Measurements from ENCODE around the gene USP19.

USP19 gene

DNA sequence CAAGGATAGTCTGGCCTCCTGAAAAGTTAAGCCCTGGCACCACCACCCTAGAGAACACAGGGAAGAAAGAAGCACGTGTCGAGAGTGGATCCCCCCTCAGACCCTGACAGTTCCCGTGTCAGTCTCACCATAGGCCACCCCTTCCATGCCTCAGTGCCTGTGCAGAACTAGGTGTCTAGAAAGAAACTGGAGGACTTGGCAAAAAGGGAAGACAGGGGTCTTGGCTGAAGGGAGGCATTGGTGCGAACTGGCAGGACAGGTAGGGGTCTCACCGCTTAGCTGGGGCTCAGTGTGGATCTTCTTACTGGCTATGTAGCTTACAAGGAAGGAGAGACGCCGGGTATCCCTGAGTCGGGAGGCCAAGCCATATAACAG lies 16.6 kb downstream of the USP19 start:
- Histone ChIP-seq H3K79me2 (ENCODE audit: low read length) (peaks cover 22% of the 10 kb centered on the region), H3K4me1 (ENCODE audit: low read length) (0 out of 2 replicates have a peak, but pooled peaks cover 5% of the 10 kb centered on the region), H2AFZ (ENCODE audit: low read length) (peak overlapping the region; percentile 86), H3K27me3 (replicated peaks; ENCODE audit: insufficient read depth, low read length) (no peaks in the 10 kb centered on the region), H3F3A (ENCODE audit: insufficient read depth, low read length) (peaks cover 4% of the 10 kb centered on the region; the same call in 1 of the 2 replicates), H3K36me3 (replicated peaks; ENCODE audit: insufficient read depth, low read length) (no peaks in the 10 kb centered on the region), H3K9me3 (replicated peaks; ENCODE audit: insufficient read depth, low read length) (no peaks in the 10 kb centered on the region), H4K20me1 (ENCODE audit: insufficient read depth, low read length) (no peaks in the 10 kb centered on the region), H3K9ac (ENCODE audit: low read length) (peak overlapping the region; percentile 88), H3K9me2 (replicated peaks; ENCODE audit: insufficient read depth, low read length) (no peaks in the 10 kb centered on the region), H3K27ac (ENCODE audit: low read length) (peak overlapping the region; percentile 38; the same call in 1 of the 2 replicates), H3K4me3 (ENCODE audit: low read length) (peak overlapping the region; percentile 84), H3K4me2 (ENCODE audit: low read depth, low read length) (peak overlapping the region; percentile 79)
- no peak for DNase-seq
- no peak for TF ChIP-seq EZH2phosphoT487 (IDR thresholded peaks at IDR 0.05; ENCODE audit: low read length)
- TF ChIP-seq EZH2 (optimal IDR thresholded peaks at IDR 0.05; ENCODE audit: low read depth, low read length): no peak
- TF ChIP-seq, protein P1, sequence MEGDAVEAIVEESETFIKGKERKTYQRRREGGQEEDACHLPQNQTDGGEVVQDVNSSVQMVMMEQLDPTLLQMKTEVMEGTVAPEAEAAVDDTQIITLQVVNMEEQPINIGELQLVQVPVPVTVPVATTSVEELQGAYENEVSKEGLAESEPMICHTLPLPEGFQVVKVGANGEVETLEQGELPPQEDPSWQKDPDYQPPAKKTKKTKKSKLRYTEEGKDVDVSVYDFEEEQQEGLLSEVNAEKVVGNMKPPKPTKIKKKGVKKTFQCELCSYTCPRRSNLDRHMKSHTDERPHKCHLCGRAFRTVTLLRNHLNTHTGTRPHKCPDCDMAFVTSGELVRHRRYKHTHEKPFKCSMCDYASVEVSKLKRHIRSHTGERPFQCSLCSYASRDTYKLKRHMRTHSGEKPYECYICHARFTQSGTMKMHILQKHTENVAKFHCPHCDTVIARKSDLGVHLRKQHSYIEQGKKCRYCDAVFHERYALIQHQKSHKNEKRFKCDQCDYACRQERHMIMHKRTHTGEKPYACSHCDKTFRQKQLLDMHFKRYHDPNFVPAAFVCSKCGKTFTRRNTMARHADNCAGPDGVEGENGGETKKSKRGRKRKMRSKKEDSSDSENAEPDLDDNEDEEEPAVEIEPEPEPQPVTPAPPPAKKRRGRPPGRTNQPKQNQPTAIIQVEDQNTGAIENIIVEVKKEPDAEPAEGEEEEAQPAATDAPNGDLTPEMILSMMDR (IDR thresholded peaks at IDR 0.05; ENCODE audit: low read length): no peak

DNA sequence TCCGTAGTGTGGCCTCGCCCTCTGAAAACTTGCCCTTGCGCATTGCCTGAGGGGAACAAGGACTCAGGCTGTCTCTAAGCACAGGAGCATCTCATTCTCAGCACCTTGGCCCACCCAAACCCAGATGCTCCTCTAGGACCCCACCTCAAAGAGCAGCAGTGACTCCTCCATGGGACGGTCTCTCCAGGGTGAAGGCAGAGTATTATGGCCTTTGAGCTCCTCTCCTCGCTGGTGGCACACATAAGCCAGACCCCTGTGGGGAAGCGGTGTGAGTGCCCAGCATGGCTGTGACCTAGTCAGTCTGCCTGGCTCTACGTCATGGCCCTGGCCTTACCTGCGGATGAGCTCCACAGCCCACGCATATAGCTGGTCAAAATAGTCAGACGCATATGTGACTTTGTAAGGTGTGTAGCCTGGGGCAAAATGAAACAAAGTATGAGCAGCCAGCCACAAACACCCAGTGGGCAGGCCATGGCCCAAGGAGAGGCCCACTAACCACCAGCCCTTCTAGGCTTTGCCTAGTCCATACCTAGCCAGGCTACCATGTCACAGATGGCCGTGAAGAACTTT lies 20.5 kb downstream of the USP19 start:
- Histone ChIP-seq H2AFZ (ENCODE audit: low read length) (no peak overlapping the region), H3K4me3 (ENCODE audit: low read length) (no peak overlapping the region), H3K4me1 (ENCODE audit: low read length) (0 out of 2 replicates have a peak, but pooled peaks cover 5% of the 10 kb centered on the region), H3K79me2 (ENCODE audit: low read length) (peaks cover 22% of the 10 kb centered on the region), H4K20me1 (ENCODE audit: insufficient read depth, low read length) (no peaks in the 10 kb centered on the region), H3K9me2 (replicated peaks; ENCODE audit: insufficient read depth, low read length) (no peaks in the 10 kb centered on the region), H3F3A (ENCODE audit: insufficient read depth, low read length) (peaks cover 5% of the 10 kb centered on the region), H3K4me2 (ENCODE audit: low read depth, low read length) (no peak overlapping the region), H3K27ac (ENCODE audit: low read length) (no peak overlapping the region), H3K9me3 (replicated peaks; ENCODE audit: insufficient read depth, low read length) (no peaks in the 10 kb centered on the region), H3K36me3 (replicated peaks; ENCODE audit: insufficient read depth, low read length) (no peaks in the 10 kb centered on the region), H3K9ac (ENCODE audit: low read length) (no peak overlapping the region), H3K27me3 (replicated peaks; ENCODE audit: insufficient read depth, low read length) (no peaks in the 10 kb centered on the region)
- TF ChIP-seq, protein P1 (IDR thresholded peaks at IDR 0.05; ENCODE audit: low read length): no peak
- TF ChIP-seq EZH2phosphoT487 (IDR thresholded peaks at IDR 0.05; ENCODE audit: low read length) (no peak), EZH2 (optimal IDR thresholded peaks at IDR 0.05; ENCODE audit: low read depth, low read length) (no peak)
- no peak for DNase-seq

DNA sequence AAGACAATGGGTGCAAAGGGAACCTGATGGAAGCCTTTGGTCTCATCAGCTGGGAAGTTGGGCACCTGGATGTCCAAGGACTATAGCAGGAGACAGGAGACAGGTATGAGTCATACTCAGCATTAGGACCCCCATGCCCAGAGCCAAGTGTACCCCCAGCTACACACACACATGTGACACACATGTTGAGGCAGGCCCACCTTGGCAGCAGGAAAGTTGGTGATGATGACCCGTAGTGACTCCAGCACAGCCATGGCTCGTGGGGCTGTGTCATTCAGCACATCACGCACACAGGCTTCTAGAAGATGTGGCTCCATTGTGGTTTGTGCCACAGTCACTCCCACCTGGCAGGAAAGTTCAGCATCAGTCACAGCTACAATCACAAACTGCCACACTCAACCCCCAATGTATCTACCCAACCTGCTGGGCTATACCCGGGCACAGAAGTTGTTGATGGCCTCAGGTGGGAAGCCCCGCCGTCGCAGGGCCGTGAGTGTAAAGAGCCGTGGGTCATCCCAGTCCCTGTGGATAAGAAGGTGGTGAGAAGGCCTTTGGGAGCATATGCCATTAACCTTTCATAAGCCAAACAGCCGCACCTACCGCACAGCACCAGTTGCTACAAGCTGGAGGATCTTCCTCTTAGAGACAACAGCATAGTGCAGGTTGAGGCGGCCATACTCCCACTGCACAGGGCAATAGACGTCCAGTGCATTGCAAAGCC lies 21.6 kb downstream of the USP19 start:
- H3K9ac ChIP-seq (ENCODE audit: low read length): no peak overlapping the region
- H3K27ac ChIP-seq (ENCODE audit: low read length): no peak overlapping the region
- H3K9me2 ChIP-seq (replicated peaks; ENCODE audit: insufficient read depth, low read length): no peaks in the 10 kb centered on the region
- peaks cover 18% of the 10 kb centered on the region for H3K79me2 ChIP-seq (ENCODE audit: low read length)
- H4K20me1 ChIP-seq (ENCODE audit: insufficient read depth, low read length): no peaks in the 10 kb centered on the region
- H2AFZ ChIP-seq (ENCODE audit: low read length): no peak overlapping the region
- TF ChIP-seq, protein P1 (IDR thresholded peaks at IDR 0.05; ENCODE audit: low read length): no peak
- TF ChIP-seq EZH2 (optimal IDR thresholded peaks at IDR 0.05; ENCODE audit: low read depth, low read length) (no peak), EZH2phosphoT487 (IDR thresholded peaks at IDR 0.05; ENCODE audit: low read length) (no peak)
- H3K27me3 ChIP-seq (replicated peaks; ENCODE audit: insufficient read depth, low read length): no peaks in the 10 kb centered on the region
- H3K4me1 ChIP-seq (ENCODE audit: low read length): peaks cover 5% of the 10 kb centered on the region; the same call in 1 of the 2 replicates
- no peak for DNase-seq
- H3K9me3 ChIP-seq (replicated peaks; ENCODE audit: insufficient read depth, low read length): no peaks in the 10 kb centered on the region
- H3K4me3 ChIP-seq (ENCODE audit: low read length): no peak overlapping the region
- no peak overlapping the region for H3K4me2 ChIP-seq (ENCODE audit: low read depth, low read length)
- no peaks in the 10 kb centered on the region for H3K36me3 ChIP-seq (replicated peaks; ENCODE audit: insufficient read depth, low read length)
- H3F3A ChIP-seq (ENCODE audit: insufficient read depth, low read length): peaks cover 15% of the 10 kb centered on the region

Data from MM.1S (cell line).